ENCODE measurements around the gene AVPR1A. TPM values are rescaled to one million over a fixed set of nuclear protein-coding genes. Genes with fewer than 3 reads are reported as not detected.
"Not testable (repeated sequence)": the region's sequence is repeated elsewhere in the genome, so short reads cannot be mapped to it uniquely, and the experiment has no call there.

The AVPR1A gene
- not detected for total RNA-seq

DNA sequence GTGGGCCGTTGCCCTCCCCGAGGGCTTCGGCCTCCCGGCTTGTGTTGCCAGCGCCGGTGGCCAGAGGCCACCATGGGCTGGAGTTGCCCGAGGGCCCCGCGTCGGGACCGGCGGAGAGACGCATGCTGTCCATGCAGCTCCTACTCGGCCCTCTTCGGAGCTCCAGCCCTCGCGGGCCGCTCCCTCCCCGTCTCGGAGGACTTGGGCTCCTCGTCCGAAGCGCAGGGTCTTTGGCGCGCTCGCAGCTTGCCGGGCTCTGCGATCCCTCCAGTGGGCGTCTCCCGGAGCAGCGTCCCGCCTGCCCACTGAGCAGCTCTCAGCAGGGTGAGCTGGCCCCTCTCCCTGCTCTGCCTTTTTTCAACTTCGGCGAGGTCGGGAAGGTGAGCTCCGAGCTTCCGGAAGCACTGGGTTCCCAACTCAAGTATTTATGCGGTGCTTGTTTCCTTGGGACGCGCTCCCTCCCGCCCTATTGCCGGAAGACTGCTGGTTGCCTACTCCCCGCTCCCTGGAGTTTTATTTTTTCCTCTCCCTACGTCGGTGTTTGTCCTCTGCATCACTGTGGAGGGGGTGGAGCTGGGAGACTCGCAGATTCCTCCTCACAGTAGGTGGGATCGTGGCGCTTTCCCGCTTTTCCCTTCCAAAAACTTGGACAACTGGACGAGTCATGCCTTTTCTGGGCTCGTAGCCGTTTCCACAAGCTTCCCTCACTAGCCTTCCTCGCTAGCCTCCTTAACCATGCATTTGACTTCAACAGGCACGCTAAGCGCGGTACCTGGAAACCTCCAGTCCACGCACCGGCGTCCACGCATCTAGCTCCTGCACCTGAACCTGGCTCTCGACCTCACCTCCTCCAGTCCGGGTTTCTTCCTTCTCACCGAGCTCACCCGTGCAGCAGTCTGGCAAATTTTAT is at the start of gene AVPR1A:
AVPR1A (minus strand) TSS at position 489 of the 910 bp plus-strand sequence; CDS start at position 124, 365 bp downstream.
- ATAC-seq (replicated peaks), result no peak
- Mint-ChIP-seq H3K9me3 (no peaks in the 10 kb centered on the region), H3K36me3 (ENCODE audit: low read depth) (peaks cover 13% of the 10 kb centered on the region), H3K4me1 (peaks cover 7% of the 10 kb centered on the region), H3K27me3 (peaks cover 61% of the 10 kb centered on the region), H3K27ac (no peak within 1 kb of the TSS), H3K4me3 (peak within 1 kb of the TSS; percentile 41)

- Mint-ChIP-seq H3K4me3 (no peak overlapping the region), H3K9me3 (peaks cover 22% of the 10 kb centered on the region), H3K36me3 (ENCODE audit: low read depth) (no peaks in the 10 kb centered on the region), H3K27me3 (peaks cover 8% of the 10 kb centered on the region), H3K27ac (no peak overlapping the region), H3K4me1 (no peaks in the 10 kb centered on the region)
- ATAC-seq (replicated peaks), result no peak
These were observed 45.2 kb upstream of the AVPR1A start for GRCh38 chr12:63196168-63196567.

DNA sequence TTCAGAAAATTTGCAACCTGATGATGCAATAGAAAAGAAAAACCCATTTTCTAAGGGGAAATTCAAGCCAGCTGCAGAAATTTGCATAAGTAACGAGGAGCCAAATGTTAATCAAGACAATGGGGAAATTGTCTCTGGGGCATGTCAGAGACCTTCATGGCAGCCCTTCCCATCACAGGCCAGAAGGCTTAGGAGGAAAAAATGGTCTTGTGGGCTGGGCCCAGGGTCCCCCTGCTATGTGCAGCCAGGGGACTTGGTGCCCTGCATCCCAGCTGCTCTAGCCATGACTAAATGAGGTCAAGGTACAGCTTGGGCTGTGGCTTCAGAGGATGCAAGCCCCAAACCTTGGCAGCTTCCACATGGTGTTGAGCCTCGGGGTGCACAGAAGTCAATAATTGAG is 28.2 kb upstream of the AVPR1A start:
- Mint-ChIP-seq H3K4me1 (no peaks in the 10 kb centered on the region), H3K4me3 (no peak overlapping the region), H3K27me3 (no peaks in the 10 kb centered on the region), H3K36me3 (ENCODE audit: low read depth) (no peaks in the 10 kb centered on the region), H3K9me3 (peaks cover 18% of the 10 kb centered on the region), H3K27ac (no peak overlapping the region)
- no peak for ATAC-seq (replicated peaks)

DNA sequence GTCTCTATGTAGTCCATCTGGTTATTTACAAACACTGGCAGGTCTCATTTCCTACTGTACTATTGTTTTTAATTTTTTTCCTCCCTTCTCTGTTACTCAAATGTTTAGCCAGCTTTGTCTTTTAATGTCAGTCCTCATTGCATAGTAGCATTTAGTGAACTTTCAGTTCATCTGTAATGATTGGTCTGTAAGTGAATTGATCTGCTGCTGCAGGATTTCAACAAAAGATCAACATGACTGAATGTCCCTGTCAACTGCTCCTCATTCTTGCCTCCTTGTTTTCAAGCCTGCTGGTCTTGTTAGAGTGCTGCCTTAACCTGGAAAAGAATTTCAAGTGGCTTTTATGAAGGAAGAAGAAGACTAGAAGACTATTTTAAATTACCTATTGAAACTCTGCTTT is 19.3 kb upstream of the AVPR1A start:
- ATAC-seq (replicated peaks), result no peak
- Mint-ChIP-seq H3K9me3 (peaks cover 4% of the 10 kb centered on the region), H3K4me3 (no peak overlapping the region), H3K36me3 (ENCODE audit: low read depth) (no peaks in the 10 kb centered on the region), H3K27ac (no peak overlapping the region), H3K27me3 (no peaks in the 10 kb centered on the region), H3K4me1 (no peaks in the 10 kb centered on the region)

- not testable (repeated sequence) for H3K27me3 Mint-ChIP-seq; H3K27ac Mint-ChIP-seq; H3K36me3 Mint-ChIP-seq (ENCODE audit: low read depth); ATAC-seq (replicated peaks); H3K9me3 Mint-ChIP-seq; H3K4me1 Mint-ChIP-seq; H3K4me3 Mint-ChIP-seq
These were observed 16.7 kb upstream of the AVPR1A start for GRCh38 chr12:63167741-63168140.

DNA sequence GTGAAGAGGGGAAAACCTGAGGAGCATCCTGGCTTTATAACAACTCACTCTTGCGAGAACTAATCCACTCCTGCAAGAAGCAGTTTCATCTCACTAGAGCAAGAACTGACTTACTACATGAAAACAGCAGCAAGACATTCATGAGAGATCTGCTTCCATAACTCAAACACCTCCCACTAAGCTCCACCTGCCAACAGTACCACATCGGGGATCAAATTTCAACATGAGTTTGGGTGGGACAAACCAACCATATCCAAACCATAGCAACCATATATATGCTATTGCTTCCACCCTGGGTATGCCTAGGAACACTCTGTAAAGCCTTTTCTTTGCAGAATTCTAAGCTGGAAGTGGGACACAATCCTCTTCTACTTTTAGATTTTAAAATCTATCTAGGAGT is 13.9 kb upstream of the AVPR1A start:
- H3K9me3 Mint-ChIP-seq, result no peaks in the 10 kb centered on the region

DNA sequence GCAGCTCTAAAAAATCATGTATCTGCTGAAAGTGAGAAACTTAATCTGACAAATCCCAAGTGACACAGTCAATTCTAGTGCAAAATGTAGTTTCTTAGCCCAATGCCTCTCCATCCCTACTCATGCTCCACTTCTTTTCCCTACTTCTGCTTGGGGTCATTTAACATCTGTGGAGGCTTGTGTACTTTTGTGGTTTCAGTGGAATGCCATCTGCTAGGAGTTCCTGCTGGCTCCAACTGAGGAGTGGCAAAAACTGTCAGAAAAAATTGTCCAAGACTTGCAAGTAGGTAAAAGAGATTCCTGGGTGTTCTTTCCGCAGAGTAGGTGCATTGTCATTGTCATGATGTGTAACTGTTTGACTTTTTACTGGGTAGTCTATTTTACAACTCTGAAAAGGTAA is 12.5 kb upstream of the AVPR1A start:
- H3K36me3 Mint-ChIP-seq (ENCODE audit: low read depth), result no peaks in the 10 kb centered on the region
- H3K4me1 Mint-ChIP-seq, result no peaks in the 10 kb centered on the region
- no peak overlapping the region for H3K27ac Mint-ChIP-seq
- no peak for ATAC-seq (replicated peaks)
- H3K27me3 Mint-ChIP-seq, result no peaks in the 10 kb centered on the region
- no peak overlapping the region for H3K4me3 Mint-ChIP-seq
- no peaks in the 10 kb centered on the region for H3K9me3 Mint-ChIP-seq

More for the DNA sequence above, 13.9 kb upstream of the AVPR1A start:
- Mint-ChIP-seq H3K4me3 (no peak overlapping the region), H3K4me1 (no peaks in the 10 kb centered on the region), H3K27ac (no peak overlapping the region), H3K27me3 (no peaks in the 10 kb centered on the region), H3K36me3 (ENCODE audit: low read depth) (no peaks in the 10 kb centered on the region)
- ATAC-seq (replicated peaks), result no peak

- Mint-ChIP-seq H3K27me3 (peaks cover 38% of the 10 kb centered on the region), H3K36me3 (ENCODE audit: low read depth) (peaks cover 8% of the 10 kb centered on the region), H3K9me3 (no peaks in the 10 kb centered on the region), H3K4me1 (peaks cover 7% of the 10 kb centered on the region), H3K4me3 (no peak overlapping the region), H3K27ac (no peak overlapping the region)
- ATAC-seq (replicated peaks), result no peak
These were observed 4.4 kb upstream of the AVPR1A start for GRCh38 chr12:63155375-63155774.

GRCh38 chr12:63154560-63154959 is 3.6 kb upstream of the AVPR1A start:
- H3K36me3 Mint-ChIP-seq (ENCODE audit: low read depth), result peaks cover 13% of the 10 kb centered on the region
- H3K4me3 Mint-ChIP-seq, result no peak overlapping the region
- H3K4me1 Mint-ChIP-seq, result peaks cover 7% of the 10 kb centered on the region
- no peak for ATAC-seq (replicated peaks)
- no peak overlapping the region for H3K27ac Mint-ChIP-seq
- no peaks in the 10 kb centered on the region for H3K9me3 Mint-ChIP-seq
- peaks cover 44% of the 10 kb centered on the region for H3K27me3 Mint-ChIP-seq

- Mint-ChIP-seq H3K4me3 (no peak overlapping the region), H3K4me1 (peaks cover 7% of the 10 kb centered on the region), H3K9me3 (no peaks in the 10 kb centered on the region), H3K27ac (no peak overlapping the region), H3K27me3 (peaks cover 55% of the 10 kb centered on the region), H3K36me3 (ENCODE audit: low read depth) (peaks cover 13% of the 10 kb centered on the region)
- no peak for ATAC-seq (replicated peaks)
These were observed 1.3 kb upstream of the AVPR1A start for GRCh38 chr12:63152321-63152700.

GRCh38 chr12:63151623-63152320 is 771 bp upstream of the AVPR1A start:
- peaks cover 13% of the 10 kb centered on the region for H3K36me3 Mint-ChIP-seq (ENCODE audit: low read depth)
- no peak for ATAC-seq (replicated peaks)
- no peaks in the 10 kb centered on the region for H3K9me3 Mint-ChIP-seq
- H3K4me3 Mint-ChIP-seq, result peak overlapping the region; percentile 41
- peaks cover 56% of the 10 kb centered on the region for H3K27me3 Mint-ChIP-seq
- H3K27ac Mint-ChIP-seq, result no peak overlapping the region
- H3K4me1 Mint-ChIP-seq, result peaks cover 7% of the 10 kb centered on the region

GRCh38 chr12:63149909-63150712 is 890 bp downstream of the AVPR1A start:
- Mint-ChIP-seq H3K9me3 (no peaks in the 10 kb centered on the region), H3K27me3 (peaks cover 59% of the 10 kb centered on the region), H3K4me1 (peaks cover 7% of the 10 kb centered on the region), H3K36me3 (ENCODE audit: low read depth) (peaks cover 13% of the 10 kb centered on the region), H3K4me3 (no peak overlapping the region), H3K27ac (no peak overlapping the region)
- no peak for ATAC-seq (replicated peaks)

- Mint-ChIP-seq H3K27me3 (peaks cover 21% of the 10 kb centered on the region), H3K36me3 (ENCODE audit: low read depth) (peaks cover under 1% of the 10 kb centered on the region), H3K4me3 (no peak overlapping the region), H3K9me3 (peaks cover 3% of the 10 kb centered on the region), H3K4me1 (no peaks in the 10 kb centered on the region), H3K27ac (no peak overlapping the region)
- ATAC-seq (replicated peaks), result no peak
These were observed 6.4 kb downstream of the AVPR1A start for GRCh38 chr12:63144556-63144955.

- ATAC-seq (replicated peaks), result no peak
- Mint-ChIP-seq H3K27ac (no peak overlapping the region), H3K4me1 (no peaks in the 10 kb centered on the region), H3K4me3 (no peak overlapping the region), H3K36me3 (ENCODE audit: low read depth) (no peaks in the 10 kb centered on the region), H3K27me3 (no peaks in the 10 kb centered on the region), H3K9me3 (peaks cover 4% of the 10 kb centered on the region)
These were observed 12.5 kb downstream of the AVPR1A start for GRCh38 chr12:63138488-63138887.
